K562 (cell line): ENCODE measurements around the gene MRRF. TPM values are rescaled to one million over a fixed set of nuclear protein-coding genes. Genes with fewer than 3 reads are reported as not detected.

Source experiments
- ATAC-seq: fragments of 200-7000 bp; cut with Tn5 transposase; 3 replicates; pipeline ENCODE4 v1.9.1; 2020; ENCODE audit warnings: moderate library complexity
- BruUV-seq: library from RNA; stranded (reverse); fragments of 400-500 nt; replicated peaks from 2 replicates; lab custom pipeline; 2021; lab: Mats Ljungman, UMichigan
- CTCF ChIA-PET: fragments of 300-600 bp; formaldehyde crosslinking; extraction: SDS; loops from one replicate; lab custom pipeline; 2021; ENCODE audit warnings: low intra/inter-chr PET ratio; lab: Yijun Ruan, JAX
- POLR2A ChIA-PET: fragments of 300-600, 350-650 bp; sonication (Branson Sonifier 250); formaldehyde crosslinking; extraction: SDS; loops from one replicate; lab custom pipeline; 2021; ENCODE audit warnings: antibody characterized with exemption, inconsistent platforms; lab: Yijun Ruan, JAX
- DNase-seq, 4 experiments: peaks; one replicate each; pipeline versions ENCODE4 v3.0.0 to v3.0.0-alpha.2; 2011 to 2018; ENCODE audit warnings: low spot score in 3 of 4, mixed read lengths in 3 of 4; ENCODE audit errors: extremely low read depth in 1 of 4
- FAIRE-seq: peaks from 2 replicates; lab custom pipeline; 2011; peaks lifted over from hg19 to GRCh38; lab: Jason Lieb, UNC
- H2AFZ ChIP-seq: 2 replicates; pipeline ENCODE4 v1.6.0; 2011; ENCODE audit warnings: low read depth, low read length, control low read depth, inconsistent platforms
- H3K27ac ChIP-seq: fragments of 200-600 bp; 3 replicates; pipeline ENCODE4 v1.8.0; 2011; ENCODE audit warnings: low read depth, mild to moderate bottlenecking, control low read depth, inconsistent platforms, low read length, moderate library complexity, mixed read lengths; ENCODE audit errors: extremely low read depth
- H3K27me3 ChIP-seq, 2 experiments: fragments of 300-600 bp in 1 of 2; 2 replicates in 1 of 2; 3 replicates in 1 of 2; pipeline versions ENCODE4 v1.6.0 to v1.8.0; 2011; ENCODE audit warnings: inconsistent platforms in 2 of 2, low read length in 2 of 2, mild to moderate bottlenecking in 1 of 2, mixed read lengths in 1 of 2, moderate library complexity in 1 of 2; ENCODE audit not compliant: control insufficient read depth in 2 of 2, insufficient read depth in 2 of 2
- H3K36me3 ChIP-seq: fragments of 300-600 bp; 3 replicates; pipeline ENCODE4 v1.8.0; 2011; ENCODE audit warnings: mild to moderate bottlenecking, low read length, inconsistent platforms; ENCODE audit not compliant: control insufficient read depth, insufficient read depth
- H3K4me1 ChIP-seq, 2 experiments: fragments of 200-600 bp in 1 of 2; replicated peaks in 1 of 2; 2 replicates in 1 of 2; 3 replicates in 1 of 2; pipeline versions ENCODE4 v1.5.1 to v1.8.0; 2011; ENCODE audit warnings: inconsistent platforms in 2 of 2, low read length in 2 of 2, mild to moderate bottlenecking in 1 of 2, mixed read lengths in 1 of 2, moderate library complexity in 1 of 2; ENCODE audit not compliant: control insufficient read depth in 2 of 2, insufficient read depth in 2 of 2
- H3K4me2 ChIP-seq: 2 replicates; pipeline ENCODE4 v1.6.1; 2011; ENCODE audit warnings: low read length, control low read depth, inconsistent platforms, mixed read lengths; ENCODE audit not compliant: insufficient read depth
- H3K4me3 ChIP-seq: fragments of 200-600 bp; sonication (generic), shearing (Covaris generic); 2 replicates; pipeline ENCODE4 v1.5.1; 2016; ENCODE audit warnings: control low read depth, inconsistent platforms
- H3K79me2 ChIP-seq: fragments of 200-600 bp; 3 replicates; pipeline ENCODE4 v1.8.0; 2011; ENCODE audit warnings: low read length, inconsistent platforms; ENCODE audit not compliant: control insufficient read depth, insufficient read depth
- H3K9ac ChIP-seq, 2 experiments: 2 replicates each; pipeline versions ENCODE4 v1.6.0 to v1.6.1; 2011; ENCODE audit warnings: low read depth in 2 of 2, low read length in 2 of 2, control low read depth in 1 of 2, inconsistent platforms in 1 of 2, mild to moderate bottlenecking in 1 of 2, mixed read lengths in 1 of 2; ENCODE audit not compliant: insufficient read depth in 1 of 2
- H3K9me1 ChIP-seq: one replicate; pipeline ENCODE4 v1.6.0; 2011; ENCODE audit warnings: inconsistent platforms, mild to moderate bottlenecking, low read length, moderate library complexity; ENCODE audit not compliant: control insufficient read depth, insufficient read depth
- H3K9me3 ChIP-seq: replicated peaks from 2 replicates; pipeline ENCODE4 v1.5.1; 2011; ENCODE audit warnings: low read depth, low read length, inconsistent platforms; ENCODE audit not compliant: control insufficient read depth, insufficient read depth
- H4K20me1 ChIP-seq: replicated peaks from 2 replicates; pipeline ENCODE4 v1.6.1; 2011; ENCODE audit warnings: low read length, inconsistent platforms, mixed read lengths; ENCODE audit not compliant: control insufficient read depth, insufficient read depth
- HNRNPLL ChIP-seq: fragments of 200-400 bp; formaldehyde crosslinking; IDR thresholded peaks from 2 replicates; pipeline ENCODE4 v1.6.1; 2017; ENCODE audit warnings: low read length, low read depth, mild to moderate bottlenecking; ENCODE audit not compliant: poor library complexity, severe bottlenecking
- RREB1 ChIP-seq: fragments of 250-450 bp; sonication (Bioruptor Pico); IDR thresholded peaks from 2 replicates; pipeline ENCODE4 v1.4.0; 2020
- WGBS: fragments of 100-300 bp; shearing (Covaris generic); methylation state at CpG from one replicate; pipeline ENCODE4 v1.1.6; 2016; ENCODE audit warnings: low coverage, mixed read lengths; ENCODE audit not compliant: insufficient coverage; ENCODE audit errors: missing lambda C conversion rate; 5-methylcytosine and 5-hydroxymethylcytosine counted together
- in situ Hi-C: fragments of 300-500 bp; cut with MboI; formaldehyde crosslinking; loops from 4 replicates; pipeline ENCODE4 v1.15.0; 2018; ENCODE audit warnings: inconsistent platforms, mixed read lengths
- intact Hi-C: fragments of 100-400 bp; cut with micrococcal nuclease; formaldehyde crosslinking; loops from 2 replicates; pipeline ENCODE4 v1.14.2; 2022
- polyA plus RNA-seq, 8 experiments: library from polyadenylated mRNA; depleted of rRNA in 4 of 8; stranded (reverse) in 5 of 8; unstranded in 3 of 8; fragments of >200 nt; fragmentation: Nextera tagmentation in 2 of 8; fragmentation: Illumina TruSeq in 1 of 8; extraction: Ambion mirVana in 2 of 8; extraction: Trizol in 1 of 8; gene quantifications; 2 replicates each; pipeline versions ENCODE4 v1.2.1 to v1.2.3, GENCODE V29; 2011 to 2014; ENCODE audit warnings: inconsistent platforms in 1 of 8, missing spikeins in 1 of 8
- total RNA-seq, 7 experiments: library from RNA; depleted of rRNA in 6 of 7; stranded (reverse); fragments of >200 nt in 6 of 7; fragmentation: Illumina TruSeq in 2 of 7; extraction: Trizol in 2 of 7; gene quantifications; 2 replicates each; pipeline versions ENCODE4 v1.2.1 to v1.2.3, GENCODE V29; 2011 to 2021; ENCODE audit warnings: low replicate concordance in 1 of 7

Gene MRRF
- total and polyA plus RNA-seq, 9 of the 15 experiments (the other 6 are each of a cell fraction or from before 2014, with no cell fraction given), result 55.0 to 105 (median 81.2) TPM

- DNase-seq, result no peak
- Histone ChIP-seq H2AFZ (no peak overlapping the region), H3K9me3 (peaks cover 2% of the 10 kb centered on the region; the same call in 1 of the 2 replicates), H3K27me3 (no peaks in the 10 kb centered on the region), H3K27ac (no peak overlapping the region)
- ATAC-seq, result no peak
- no peak for TF ChIP-seq HNRNPLL
- TF ChIP-seq RREB1 (CRISPR knock-in tag), result no peak
- TF ChIP-seq, all 486 proteins: peak for 0
- Histone ChIP-seq H3K4me1 (peaks cover 23 to 37% of the 10 kb centered on the region in 2 experiments; a peak in 4 of 5 replicates), H3K9ac (no peak overlapping the region; a peak in 1 of 4 replicates), H3K4me3 (no peak overlapping the region), H4K20me1 (no peaks in the 10 kb centered on the region), H3K4me2 (no peak overlapping the region), H3K9me1 (no peaks in the 10 kb centered on the region), H3K36me3 (peaks cover 14% of the 10 kb centered on the region; the same call in 1 of the 3 replicates), H3K79me2 (peaks cover 27% of the 10 kb centered on the region)
- ChIA-PET CTCF (no interaction called here), POLR2A (interaction anchor here (0.6 to 0.9 kb wide), 2 partner anchors 23 to 155 kb away, joined by 3 read pairs; partner anchors contain the start of gene PTGS1)
- 100% methylated on average over 1 of the region's 1 CpG for WGBS
- intact Hi-C loops (no loop called here), in situ Hi-C loops (no loop called here)
- no TSS peak for BruUV-seq
- no peak for FAIRE-seq
Measured at GRCh38 chr9:122215663-122216062, 49.0 kb upstream of the MRRF start.
